ENCODE measurements around the gene DGCR2. TPM values are rescaled to one million over a fixed set of nuclear protein-coding genes. Genes with fewer than 3 reads are reported as not detected.
"Not testable (repeated sequence)": the region's sequence is repeated elsewhere in the genome, so short reads cannot be mapped to it uniquely, and the experiment has no call there.

The DGCR2 gene
- total RNA-seq, result 30.5 TPM

- peak; percentile 90 for ATAC-seq
- DNase-seq (ENCODE audit: low spot score), result peak; percentile 96
Measured at GRCh38 chr22:19122143-19122751, at the start of gene DGCR2. Gene DGCR2, minus strand, starts transcription at chr22:19122412. Its CDS starts 206 bp downstream, at chr22:19122206.

DNA sequence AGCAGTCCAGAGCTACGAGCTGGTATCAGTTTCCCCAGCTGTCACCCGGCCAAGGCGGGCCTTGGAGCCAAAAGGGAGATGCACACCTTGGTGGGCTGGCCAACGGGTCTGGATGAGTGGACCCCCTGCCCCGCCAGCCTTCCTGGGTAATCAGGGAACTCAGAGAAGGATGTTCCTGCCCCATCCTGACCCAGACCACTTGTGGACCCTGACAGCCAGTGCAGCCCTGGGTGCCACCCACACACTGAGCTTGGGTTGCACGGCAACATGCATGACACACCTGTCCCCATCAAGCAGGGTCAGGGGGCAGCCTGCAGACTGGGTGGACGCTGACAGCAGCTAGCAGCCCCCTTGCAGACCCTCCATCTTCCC lies 47.7 kb upstream of the DGCR2 start:
- no peak for ATAC-seq
- no peak for DNase-seq (ENCODE audit: low spot score)

GRCh38 chr22:19169002-19169946 lies 47.1 kb upstream of the DGCR2 start:
- DNase-seq (ENCODE audit: low spot score) (no peak), ATAC-seq (no peak)

GRCh38 chr22:19168088-19168890 lies 46.1 kb upstream of the DGCR2 start:
- ATAC-seq (no peak), DNase-seq (ENCODE audit: low spot score) (no peak)

DNA sequence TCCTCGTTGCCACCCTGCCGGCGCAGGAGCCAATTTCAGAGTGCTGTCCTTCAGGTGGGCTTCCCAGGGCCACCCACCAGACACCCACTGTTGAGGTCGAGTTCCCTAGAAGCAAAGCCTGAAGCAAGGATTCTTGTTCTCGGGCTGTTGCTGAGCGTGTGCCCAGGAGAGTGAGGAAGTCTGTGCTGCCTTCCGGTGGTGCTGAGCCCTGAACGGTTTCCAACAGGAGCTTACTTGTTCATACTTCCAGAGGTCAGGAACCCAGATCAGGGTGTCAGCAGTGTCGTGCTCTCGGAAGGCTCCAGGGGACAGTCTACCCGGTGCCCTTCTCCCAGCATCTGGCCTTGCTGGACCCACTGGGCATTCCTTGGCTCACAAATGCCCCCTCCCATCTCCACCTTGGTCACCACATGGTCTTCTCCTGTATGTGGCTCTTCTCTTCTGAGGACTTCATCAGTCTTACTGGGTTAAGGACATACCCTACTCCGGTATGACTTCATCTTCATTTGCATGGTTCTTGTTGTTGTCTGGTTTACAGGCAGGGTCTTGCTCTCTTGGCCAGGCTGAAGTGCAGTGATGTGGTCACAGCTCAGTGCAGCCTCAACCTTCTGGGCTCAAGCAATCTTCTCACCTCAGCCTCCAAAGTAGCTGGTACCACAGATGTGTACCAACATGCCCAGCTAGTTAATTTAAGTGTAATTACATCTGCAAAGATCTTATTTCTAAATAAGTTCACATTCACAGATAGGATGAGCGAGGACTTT lies 45.1 kb upstream of the DGCR2 start:
- no peak for DNase-seq (ENCODE audit: low spot score)
- ATAC-seq, result no peak

- no peak for DNase-seq (ENCODE audit: low spot score)
- no peak for ATAC-seq
Measured at GRCh38 chr22:19166421-19166820, 44.2 kb upstream of the DGCR2 start.

- no peak for ATAC-seq
- DNase-seq (ENCODE audit: low spot score), result no peak
Measured at GRCh38 chr22:19164425-19164824, 42.2 kb upstream of the DGCR2 start.

DNA sequence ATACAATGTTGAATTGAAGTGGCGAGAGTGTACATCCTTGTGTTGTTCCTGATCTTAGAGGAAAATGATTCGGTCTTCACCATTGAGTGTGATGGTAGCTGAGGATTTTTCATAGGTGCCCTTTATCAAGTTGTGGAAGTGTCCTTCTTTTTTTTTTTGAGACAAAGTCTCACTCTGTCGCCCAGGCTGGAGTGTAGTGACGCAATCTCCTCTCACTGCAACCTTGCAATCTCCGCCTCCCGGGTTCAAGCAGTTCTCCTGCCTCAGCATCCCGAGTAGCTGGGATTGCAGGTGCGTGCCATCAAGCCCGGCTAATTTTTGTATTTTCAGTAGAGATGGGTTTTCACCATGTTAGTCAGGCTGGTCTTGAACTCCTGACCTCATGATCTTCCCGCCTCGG lies 36.4 kb upstream of the DGCR2 start:
- ATAC-seq; DNase-seq (ENCODE audit: low spot score): not testable (repeated sequence)

GRCh38 chr22:19156109-19156508 lies 33.9 kb upstream of the DGCR2 start:
- not testable (repeated sequence) for DNase-seq (ENCODE audit: low spot score); ATAC-seq

GRCh38 chr22:19152942-19153883 lies 31.0 kb upstream of the DGCR2 start:
- no peak for DNase-seq (ENCODE audit: low spot score)
- no peak for ATAC-seq

GRCh38 chr22:19151329-19152191 lies 29.3 kb upstream of the DGCR2 start:
- no peak for DNase-seq (ENCODE audit: low spot score)

DNA sequence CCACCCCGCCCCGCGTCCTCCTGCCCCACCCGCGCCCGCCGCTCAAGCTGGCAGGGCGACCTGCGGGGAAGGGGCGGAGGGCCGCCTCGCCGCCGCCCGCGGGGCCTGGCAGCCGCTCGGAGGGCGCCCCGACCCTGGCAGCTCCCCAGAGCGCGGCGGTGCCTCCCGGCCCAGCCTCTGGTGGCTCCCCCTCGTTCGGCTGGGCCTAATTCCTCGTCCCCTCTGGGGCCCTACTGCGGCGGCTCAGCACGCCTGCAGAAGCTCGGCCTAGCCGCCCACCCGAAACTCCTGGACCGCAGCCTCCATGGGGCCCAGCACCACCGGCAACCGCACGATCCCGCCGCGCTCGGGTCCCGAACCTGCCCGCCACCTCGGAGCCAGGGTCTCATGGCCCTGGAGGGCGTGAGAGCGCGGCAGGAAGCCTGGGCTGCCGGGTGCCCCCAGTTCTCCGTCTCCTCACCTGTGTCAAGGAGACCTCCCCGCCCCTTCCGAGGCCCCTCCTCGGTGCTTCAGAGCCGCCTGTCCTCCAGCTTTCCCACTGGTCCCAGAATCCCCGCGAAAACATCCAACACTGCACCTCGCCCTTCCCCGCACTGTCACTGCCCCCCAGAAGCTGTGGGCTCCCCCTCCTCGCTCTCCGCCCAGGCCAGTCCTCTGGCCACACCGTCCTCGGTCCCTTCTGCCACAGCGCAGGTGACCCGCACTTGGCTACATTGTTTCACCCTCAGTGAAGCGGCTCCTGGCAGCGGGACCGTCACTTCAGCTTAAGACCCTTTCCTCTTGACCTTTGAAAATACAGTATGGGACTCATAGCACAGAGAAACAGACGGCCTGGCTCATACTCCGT lies 28.5 kb upstream of the DGCR2 start:
- DNase-seq (ENCODE audit: low spot score), result no peak
- ATAC-seq, result no peak

More at GRCh38 chr22:19151329-19152191, 29.3 kb upstream of the DGCR2 start:
- ATAC-seq, result no peak

GRCh38 chr22:19149991-19150390 lies 27.8 kb upstream of the DGCR2 start, which contains the start of gene GSC2:
Gene GSC2, minus strand, starts transcription at chr22:19150292. Its CDS starts 9 bp downstream, at chr22:19150283.
- no peak for DNase-seq (ENCODE audit: low spot score)
- no peak for ATAC-seq

DNA sequence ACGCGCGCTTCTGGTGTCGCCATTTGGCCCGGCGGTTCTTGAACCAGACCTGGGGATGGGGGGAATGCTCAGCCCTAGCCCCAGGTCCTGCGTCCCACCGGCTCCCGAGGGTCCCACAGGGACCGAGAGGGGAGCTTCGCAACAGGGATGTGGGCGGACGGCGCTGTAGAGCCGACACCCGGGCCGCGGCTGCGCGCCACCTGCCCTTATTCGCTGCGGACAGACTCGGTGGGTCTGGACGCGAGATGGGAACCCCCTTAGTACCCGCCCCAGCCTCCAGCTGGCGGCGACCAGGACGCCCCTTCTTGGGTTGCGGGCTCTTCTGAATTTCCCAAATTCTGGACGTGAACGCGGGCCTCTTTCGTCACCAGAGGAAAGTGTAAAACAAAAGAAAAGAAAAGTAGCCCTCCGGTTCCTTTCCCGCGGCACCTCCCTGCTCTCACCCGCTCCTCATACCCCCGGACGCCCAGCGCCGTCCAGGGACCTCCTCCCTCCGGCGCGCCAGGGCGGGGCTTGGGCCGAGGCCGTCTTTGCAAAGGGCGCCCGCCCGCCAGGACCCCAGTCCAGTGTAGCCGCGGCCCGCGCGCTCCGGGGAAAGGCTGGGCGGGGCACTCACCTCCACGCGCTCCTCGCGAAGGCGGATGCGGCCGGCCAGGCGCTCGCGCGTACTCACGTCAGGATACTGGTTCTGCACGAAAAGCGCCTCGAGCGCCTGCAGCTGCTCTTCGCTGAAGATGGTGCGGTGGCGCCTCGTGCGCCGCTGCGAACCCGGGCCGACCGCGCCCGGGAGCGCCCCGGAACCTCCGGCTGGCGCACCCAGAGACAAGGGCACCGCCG lies 27.1 kb upstream of the DGCR2 start:
- DNase-seq (ENCODE audit: low spot score) (peak; percentile 38), ATAC-seq (no peak)

DNA sequence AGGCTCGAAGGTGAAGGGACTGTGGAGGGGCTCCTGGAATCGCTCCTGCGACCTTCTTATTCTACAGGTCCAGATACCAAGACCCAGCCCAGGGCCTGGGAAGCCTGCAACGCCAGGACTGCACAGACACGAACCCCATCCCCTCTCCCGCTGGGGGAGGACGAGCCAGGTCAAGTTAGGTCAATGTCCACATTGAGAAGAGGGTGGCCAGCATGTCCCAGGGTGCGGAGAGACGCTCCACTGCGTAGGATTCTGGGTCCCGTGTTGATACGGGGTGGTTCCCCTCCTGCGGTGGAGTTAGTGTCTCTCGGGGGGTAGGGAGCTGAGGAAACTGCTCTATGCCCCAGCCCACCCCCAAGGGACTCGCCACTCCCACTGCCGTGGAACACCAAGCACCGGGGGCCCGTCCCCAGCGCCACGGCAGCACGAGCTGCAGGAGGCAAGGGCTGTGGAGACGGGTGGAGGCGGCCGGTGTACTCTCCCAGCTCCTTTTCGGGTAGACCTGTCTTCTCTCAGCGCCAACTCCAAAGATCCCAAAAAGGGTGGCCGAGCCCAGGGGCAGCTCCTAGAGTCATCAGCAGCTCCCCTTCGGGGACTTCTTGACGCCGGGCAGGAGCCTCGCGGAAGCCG lies 26.3 kb upstream of the DGCR2 start:
- DNase-seq (ENCODE audit: low spot score) (no peak), ATAC-seq (no peak)

- ATAC-seq (no peak), DNase-seq (ENCODE audit: low spot score) (no peak)
Measured at GRCh38 chr22:19147195-19147780, 25.1 kb upstream of the DGCR2 start.

Data from left lobe of liver (tissue), 2 donors.